Esophagus muscularis mucosa (tissue), 4 donors: ENCODE measurements around the gene TK1. TPM values are rescaled to one million over a fixed set of nuclear protein-coding genes. Genes with fewer than 3 reads are reported as not detected.

Source experiments
- DNase-seq: peaks from one replicate; pipeline ENCODE4 v3.0.0-alpha.2; 2017; ENCODE audit errors: extremely low spot score
- H3K27ac ChIP-seq, 4 donors: fragments of 200-600 bp; sonication (generic); replicated peaks in 1 of 4; 1 replicate in 3 of 4; 2 replicates in 1 of 4; pipeline ENCODE4 v1.5.1; 2016 to 2019; ENCODE audit warnings: mild to moderate bottlenecking in 1 of 4
- H3K27me3 ChIP-seq, 4 donors: fragments of 200-600 bp; sonication (generic); one replicate each; pipeline versions ENCODE4 v1.5.1 to v1.6.0; 2016 to 2019
- H3K36me3 ChIP-seq, 4 donors: fragments of 200-600 bp; sonication (generic); one replicate each; pipeline ENCODE4 v1.5.1; 2016 to 2019
- H3K4me1 ChIP-seq, 4 donors: fragments of 200-600 bp; sonication (generic); one replicate each; pipeline ENCODE4 v1.5.1; 2016 to 2019
- H3K4me3 ChIP-seq, 4 donors: fragments of 200-600 bp; sonication (generic); 1 replicate in 2 of 4; 2 replicates in 2 of 4; pipeline ENCODE4 v1.5.1; 2016 to 2019; ENCODE audit warnings: mild to moderate bottlenecking in 4 of 4, moderate library complexity in 1 of 4
- H3K9me3 ChIP-seq, 4 donors: fragments of 200-600 bp; sonication (generic); 1 replicate in 3 of 4; 2 replicates in 1 of 4; pipeline ENCODE4 v1.5.1; 2016 to 2019
- CTCF ChIP-seq, 3 experiments: fragments of 200-600 bp in 2 of 3; fragments of 450-650 bp in 1 of 3; sonication (generic) in 2 of 3; IDR thresholded peaks; one replicate each; pipeline ENCODE4 v1.5.1; 2017 to 2019; ENCODE audit warnings: antibody characterized with exemption in 3 of 3, mild to moderate bottlenecking in 2 of 3, moderate library complexity in 1 of 3
- EP300 ChIP-seq: sonication (generic); formaldehyde crosslinking; IDR thresholded peaks from one replicate; pipeline ENCODE4 v1.6.1; 2017; ENCODE audit warnings: antibody characterized with exemption
- POLR2A ChIP-seq: fragments of 450-650 bp; IDR thresholded peaks from one replicate; pipeline ENCODE4 v1.6.1; 2017; ENCODE audit warnings: antibody characterized with exemption, moderate library complexity, mild to moderate bottlenecking, low read depth
- POLR2AphosphoS5 ChIP-seq, 2 donors: sonication (generic); formaldehyde crosslinking; IDR thresholded peaks; one replicate each; pipeline ENCODE4 v1.6.1; 2017; ENCODE audit warnings: antibody characterized with exemption in 2 of 2
- WGBS: methylation state at CpG from one replicate; pipeline ENCODE4 v1.1.5; 2018; 5-methylcytosine and 5-hydroxymethylcytosine counted together
- intact Hi-C: fragments of 100-400 bp; cut with DNase I; formaldehyde crosslinking; loops from one replicate; pipeline ENCODE4 v1.15.1; 2023
- total RNA-seq, 4 donors: library from RNA; depleted of rRNA; stranded (reverse); fragments of >200 nt; gene quantifications; one replicate each; pipeline versions ENCODE4 v1.1.0 to v1.2.1, GENCODE V29; 2016

The TK1 gene
- total RNA-seq, 4 donors from 2014 or later, result 7.9 to 22.1 (median 14.5) TPM

GRCh38 chr17:78232859-78233173, 46.0 kb upstream of the TK1 start:
- Histone ChIP-seq H3K9me3 (no peaks in the 10 kb centered on the region), H3K4me3 (no peak overlapping the region), H3K36me3 (no peaks in the 10 kb centered on the region), H3K27me3 (peaks cover 0 to 39% (median 22%) of the 10 kb centered on the region in 4 donors), H3K4me1 (peaks cover 4 to 18% (median 12%) of the 10 kb centered on the region in 4 donors), H3K27ac (no peak overlapping the region)
- DNase-seq, result no peak
- intact Hi-C loops, result no loop called here
- 88% methylated on average over 2 of the region's 2 CpGs for WGBS
- TF ChIP-seq CTCF (IDR thresholded peaks at IDR 0.05) (no peak), EP300 (no peak)

GRCh38 chr17:78231991-78232858, 45.4 kb upstream of the TK1 start:
- intact Hi-C loops, result no loop called here
- Histone ChIP-seq H3K9me3 (no peaks in the 10 kb centered on the region), H3K27me3 (peaks cover 0 to 39% (median 22%) of the 10 kb centered on the region in 4 donors), H3K4me3 (peak overlapping the region in 1 of 4 donors; percentile 20), H3K36me3 (no peaks in the 10 kb centered on the region), H3K27ac (no peak overlapping the region), H3K4me1 (peaks cover 4 to 14% (median 12%) of the 10 kb centered on the region in 4 donors)
- TF ChIP-seq EP300 (no peak), POLR2AphosphoS5 (IDR thresholded peaks at IDR 0.05) (no peak), CTCF (IDR thresholded peaks at IDR 0.05) (no peak), POLR2A (no peak)
- DNase-seq, result no peak
- 20% methylated on average over 33 of the region's 55 CpGs for WGBS

GRCh38 chr17:78230996-78231935, 44.4 kb upstream of the TK1 start, which contains the start of gene TMEM235:
TSS of gene TMEM235 (plus strand) at chr17:78231631. CDS start at chr17:78232024, 393 bp downstream.
- no peak for DNase-seq
- intact Hi-C loops, result no loop called here

GRCh38 chr17:78230252-78230962, 43.6 kb upstream of the TK1 start:
- no peak for TF ChIP-seq EP300
- TF ChIP-seq POLR2A, result no peak
- no peak for TF ChIP-seq POLR2AphosphoS5 (IDR thresholded peaks at IDR 0.05)
- no peak for TF ChIP-seq CTCF (IDR thresholded peaks at IDR 0.05)
- intact Hi-C loops, result no loop called here
- Histone ChIP-seq H3K4me1 (peaks cover 4 to 12% (median 10%) of the 10 kb centered on the region in 4 donors), H3K4me3 (no peak overlapping the region), H3K27ac (no peak overlapping the region), H3K9me3 (no peaks in the 10 kb centered on the region), H3K27me3 (peaks cover 0 to 39% (median 22%) of the 10 kb centered on the region in 4 donors), H3K36me3 (no peaks in the 10 kb centered on the region)
- WGBS, result 90% methylated on average over 13 of the region's 13 CpGs
- no peak for DNase-seq

More at GRCh38 chr17:78230996-78231935, 44.4 kb upstream of the TK1 start, which contains the start of gene TMEM235:
- H3K36me3 ChIP-seq, result no peaks in the 10 kb centered on the region
- no peaks in the 10 kb centered on the region for H3K9me3 ChIP-seq
- no peak within 1 kb of the TSS for H3K27ac ChIP-seq
- peak within 1 kb of the TSS in 1 of 4 donors; percentile 20 for H3K4me3 ChIP-seq
- H3K4me1 ChIP-seq, result peaks cover 4 to 12% (median 10%) of the 10 kb centered on the region in 4 donors
- peaks cover 0 to 39% (median 22%) of the 10 kb centered on the region in 4 donors for H3K27me3 ChIP-seq
- TF ChIP-seq EP300, result no peak
- WGBS, result 61% methylated on average over 13 of the region's 52 CpGs
